H7 (cell line): ENCODE data around the gene FRY. TPM values are rescaled to one million over a fixed set of nuclear protein-coding genes. Genes with fewer than 3 reads are reported as not detected.

ENCODE experiments used
- DNase-seq: peaks from one replicate; pipeline ENCODE4 v3.0.0; 2012
- H3K27me3 ChIP-seq: 2 replicates; pipeline ENCODE4 v1.6.0; 2011; ENCODE audit warnings: mild to moderate bottlenecking, low read length; ENCODE audit not compliant: control insufficient read depth, insufficient read depth
- H3K36me3 ChIP-seq: replicated peaks from 2 replicates; pipeline ENCODE4 v1.5.1; 2011; ENCODE audit warnings: low read length; ENCODE audit not compliant: control insufficient read depth, insufficient read depth
- H3K4me3 ChIP-seq: 2 replicates; pipeline ENCODE4 v1.5.1; 2011; ENCODE audit warnings: low read depth, mild to moderate bottlenecking, control low read depth, low read length, moderate library complexity; ENCODE audit not compliant: insufficient read depth
- total RNA-seq: library from RNA; depleted of rRNA; stranded (reverse); fragments of >200 nt; shearing (Covaris generic); gene quantifications from 2 replicates; pipeline ENCODE4 v1.2.3, GENCODE V29; 2014

FRY gene
- total RNA-seq, 1 experiment from 2014 or later, result 0.35 TPM

GRCh38 chr13:32191452-32191998 lies 160.0 kb downstream of the FRY start:
- Histone ChIP-seq H3K36me3 (no peaks in the 10 kb centered on the region), H3K27me3 (no peaks in the 10 kb centered on the region), H3K4me3 (no peak overlapping the region)
- no peak for DNase-seq

GRCh38 chr13:32195713-32196112 lies 164.1 kb downstream of the FRY start:
- no peak for DNase-seq
- Histone ChIP-seq H3K4me3 (no peak overlapping the region), H3K27me3 (no peaks in the 10 kb centered on the region), H3K36me3 (no peaks in the 10 kb centered on the region)

- Histone ChIP-seq H3K27me3 (no peaks in the 10 kb centered on the region), H3K36me3 (no peaks in the 10 kb centered on the region), H3K4me3 (no peak overlapping the region)
- DNase-seq, result no peak
Observed at GRCh38 chr13:32199168-32199567, 167.6 kb downstream of the FRY start.

- DNase-seq, result no peak
- Histone ChIP-seq H3K36me3 (no peaks in the 10 kb centered on the region), H3K4me3 (no peak overlapping the region), H3K27me3 (no peaks in the 10 kb centered on the region)
Observed at GRCh38 chr13:32200741-32201140, 169.2 kb downstream of the FRY start.

- Histone ChIP-seq H3K36me3 (no peaks in the 10 kb centered on the region), H3K27me3 (no peaks in the 10 kb centered on the region), H3K4me3 (no peak overlapping the region)
- DNase-seq, result no peak
Observed at GRCh38 chr13:32201809-32202208, 170.2 kb downstream of the FRY start.

- Histone ChIP-seq H3K4me3 (no peak overlapping the region), H3K27me3 (no peaks in the 10 kb centered on the region), H3K36me3 (no peaks in the 10 kb centered on the region)
- no peak for DNase-seq
Observed at GRCh38 chr13:32202268-32202667, 170.7 kb downstream of the FRY start.

GRCh38 chr13:32203221-32203620 lies 171.6 kb downstream of the FRY start:
- Histone ChIP-seq H3K4me3 (no peak overlapping the region), H3K36me3 (no peaks in the 10 kb centered on the region), H3K27me3 (no peaks in the 10 kb centered on the region)
- DNase-seq, result no peak

GRCh38 chr13:32203736-32204135 lies 172.2 kb downstream of the FRY start:
- DNase-seq, result no peak
- Histone ChIP-seq H3K4me3 (no peak overlapping the region), H3K27me3 (no peaks in the 10 kb centered on the region), H3K36me3 (no peaks in the 10 kb centered on the region)

GRCh38 chr13:32205431-32206096 lies 174.0 kb downstream of the FRY start:
- DNase-seq, result no peak
- no peaks in the 10 kb centered on the region for H3K36me3 ChIP-seq
- H3K4me3 ChIP-seq, result no peak overlapping the region
- H3K27me3 ChIP-seq, result no peaks in the 10 kb centered on the region

- Histone ChIP-seq H3K4me3 (no peak overlapping the region), H3K27me3 (no peaks in the 10 kb centered on the region), H3K36me3 (no peaks in the 10 kb centered on the region)
- no peak for DNase-seq
Observed at GRCh38 chr13:32206097-32206740, 174.6 kb downstream of the FRY start.

GRCh38 chr13:32208860-32209259 lies 177.3 kb downstream of the FRY start:
- H3K36me3 ChIP-seq, result no peaks in the 10 kb centered on the region
- no peak overlapping the region for H3K4me3 ChIP-seq
- H3K27me3 ChIP-seq, result no peaks in the 10 kb centered on the region
- DNase-seq, result no peak

GRCh38 chr13:32209652-32210051 lies 178.1 kb downstream of the FRY start:
- H3K36me3 ChIP-seq, result no peaks in the 10 kb centered on the region
- no peak overlapping the region for H3K4me3 ChIP-seq
- H3K27me3 ChIP-seq, result no peaks in the 10 kb centered on the region
- no peak for DNase-seq

- no peaks in the 10 kb centered on the region for H3K36me3 ChIP-seq
- no peak overlapping the region for H3K4me3 ChIP-seq
- DNase-seq, result no peak
- H3K27me3 ChIP-seq, result no peaks in the 10 kb centered on the region
Observed at GRCh38 chr13:32210101-32210500, 178.5 kb downstream of the FRY start.

- H3K36me3 ChIP-seq, result no peaks in the 10 kb centered on the region
- no peak for DNase-seq
- H3K27me3 ChIP-seq, result no peaks in the 10 kb centered on the region
- no peak overlapping the region for H3K4me3 ChIP-seq
Observed at GRCh38 chr13:32211813-32212212, 180.2 kb downstream of the FRY start.

GRCh38 chr13:32212421-32212820 lies 180.8 kb downstream of the FRY start:
- no peak for DNase-seq
- Histone ChIP-seq H3K27me3 (no peaks in the 10 kb centered on the region), H3K36me3 (no peaks in the 10 kb centered on the region), H3K4me3 (no peak overlapping the region)
